Stimulated activated naive CD8-positive, alpha-beta T cell treated with anti-CD3 and anti-CD28 coated beads, Interleukin-15, Interleukin-2, amounts not matched to agents 100 ng/mL and 50 ng/mL, for 24 hours (primary cell): Measurements from ENCODE around the gene PDE4D.
"Not testable (repeated sequence)": the region's sequence is repeated elsewhere in the genome, so short reads cannot be mapped to it uniquely, and the experiment has no call there.

Source experiments
- H3K27ac Mint-ChIP-seq: one replicate; pipeline ENCODE4 v1.8.0; 2021; ENCODE audit warnings: mild to moderate bottlenecking, mixed read lengths
- H3K27me3 Mint-ChIP-seq: one replicate; pipeline ENCODE4 v1.8.0; 2021; ENCODE audit warnings: mixed read lengths
- H3K36me3 Mint-ChIP-seq: one replicate; pipeline ENCODE4 v1.8.0; 2021; ENCODE audit warnings: low read depth, mixed read lengths
- H3K4me1 Mint-ChIP-seq: one replicate; pipeline ENCODE4 v1.8.0; 2021; ENCODE audit warnings: low read depth, mixed read lengths
- H3K4me3 Mint-ChIP-seq: one replicate; pipeline ENCODE4 v1.8.0; 2021; ENCODE audit warnings: mild to moderate bottlenecking, mixed read lengths
- H3K9me3 Mint-ChIP-seq: one replicate; pipeline ENCODE4 v1.8.0; 2021; ENCODE audit warnings: mixed read lengths

Gene PDE4D

GRCh38 chr5:59773294-59773693, 120.2 kb downstream of the PDE4D start:
- Mint-ChIP-seq H3K4me1 (peaks cover 3% of the 10 kb centered on the region), H3K36me3 (no peaks in the 10 kb centered on the region), H3K27ac (no peak overlapping the region), H3K27me3 (peaks cover 28% of the 10 kb centered on the region), H3K9me3 (no peaks in the 10 kb centered on the region), H3K4me3 (no peak overlapping the region)

GRCh38 chr5:59772757-59773156, 120.8 kb downstream of the PDE4D start:
- H3K9me3 Mint-ChIP-seq = no peaks in the 10 kb centered on the region
- H3K27me3 Mint-ChIP-seq = peaks cover 33% of the 10 kb centered on the region
- H3K4me3 Mint-ChIP-seq = no peak overlapping the region
- H3K27ac Mint-ChIP-seq = no peak overlapping the region
- peaks cover 7% of the 10 kb centered on the region for H3K4me1 Mint-ChIP-seq
- no peaks in the 10 kb centered on the region for H3K36me3 Mint-ChIP-seq

GRCh38 chr5:59772206-59772605, 121.3 kb downstream of the PDE4D start:
- Mint-ChIP-seq H3K27ac (no peak overlapping the region), H3K4me1 (peaks cover 7% of the 10 kb centered on the region), H3K27me3 (peaks cover 39% of the 10 kb centered on the region), H3K9me3 (no peaks in the 10 kb centered on the region), H3K4me3 (no peak overlapping the region), H3K36me3 (no peaks in the 10 kb centered on the region)

GRCh38 chr5:59770953-59771352, 122.6 kb downstream of the PDE4D start:
- Mint-ChIP-seq H3K4me1 (peaks cover 7% of the 10 kb centered on the region), H3K27me3 (peaks cover 46% of the 10 kb centered on the region), H3K36me3 (no peaks in the 10 kb centered on the region), H3K4me3 (no peak overlapping the region), H3K9me3 (no peaks in the 10 kb centered on the region), H3K27ac (no peak overlapping the region)

GRCh38 chr5:59769832-59770231, 123.7 kb downstream of the PDE4D start:
- Mint-ChIP-seq H3K27me3 (peaks cover 56% of the 10 kb centered on the region), H3K9me3 (no peaks in the 10 kb centered on the region), H3K36me3 (no peaks in the 10 kb centered on the region), H3K4me3 (no peak overlapping the region), H3K4me1 (peaks cover 7% of the 10 kb centered on the region), H3K27ac (no peak overlapping the region)

- peak overlapping the region; percentile 12 for H3K4me3 Mint-ChIP-seq
- peaks cover 11% of the 10 kb centered on the region for H3K4me1 Mint-ChIP-seq
- no peak overlapping the region for H3K27ac Mint-ChIP-seq
These were observed 124.5 kb downstream of the PDE4D start for GRCh38 chr5:59769041-59769360.

GRCh38 chr5:59768152-59769040, 125.1 kb downstream of the PDE4D start:
- Mint-ChIP-seq H3K27ac (no peak overlapping the region), H3K36me3 (no peaks in the 10 kb centered on the region), H3K4me3 (peak overlapping the region; percentile 75), H3K4me1 (peaks cover 16% of the 10 kb centered on the region), H3K27me3 (peaks cover 60% of the 10 kb centered on the region), H3K9me3 (no peaks in the 10 kb centered on the region)

More at GRCh38 chr5:59769041-59769360, 124.5 kb downstream of the PDE4D start:
- H3K27me3 Mint-ChIP-seq = peaks cover 57% of the 10 kb centered on the region
- H3K36me3 Mint-ChIP-seq = no peaks in the 10 kb centered on the region
- H3K9me3 Mint-ChIP-seq = no peaks in the 10 kb centered on the region

GRCh38 chr5:59767681-59768151, 125.8 kb downstream of the PDE4D start:
- peaks cover 16% of the 10 kb centered on the region for H3K4me1 Mint-ChIP-seq
- H3K36me3 Mint-ChIP-seq = no peaks in the 10 kb centered on the region
- H3K9me3 Mint-ChIP-seq = no peaks in the 10 kb centered on the region
- no peak overlapping the region for H3K27ac Mint-ChIP-seq
- H3K27me3 Mint-ChIP-seq = peaks cover 60% of the 10 kb centered on the region
- peak overlapping the region; percentile 75 for H3K4me3 Mint-ChIP-seq

- Mint-ChIP-seq H3K4me3 (no peak overlapping the region), H3K27ac (no peak overlapping the region), H3K4me1 (peaks cover 16% of the 10 kb centered on the region), H3K36me3 (no peaks in the 10 kb centered on the region), H3K27me3 (peaks cover 60% of the 10 kb centered on the region), H3K9me3 (no peaks in the 10 kb centered on the region)
These were observed 126.3 kb downstream of the PDE4D start for GRCh38 chr5:59767211-59767605.

- Mint-ChIP-seq H3K4me3 (no peak overlapping the region), H3K36me3 (no peaks in the 10 kb centered on the region), H3K9me3 (no peaks in the 10 kb centered on the region), H3K27me3 (peaks cover 60% of the 10 kb centered on the region), H3K27ac (no peak overlapping the region), H3K4me1 (peaks cover 16% of the 10 kb centered on the region)
These were observed 126.9 kb downstream of the PDE4D start for GRCh38 chr5:59766427-59767210.

GRCh38 chr5:59765446-59765845, 128.1 kb downstream of the PDE4D start:
- Mint-ChIP-seq H3K4me1 (peaks cover 16% of the 10 kb centered on the region), H3K4me3 (no peak overlapping the region), H3K27me3 (peaks cover 59% of the 10 kb centered on the region), H3K27ac (no peak overlapping the region), H3K36me3 (no peaks in the 10 kb centered on the region), H3K9me3 (no peaks in the 10 kb centered on the region)

- H3K9me3 Mint-ChIP-seq = no peaks in the 10 kb centered on the region
- H3K36me3 Mint-ChIP-seq = no peaks in the 10 kb centered on the region
- peaks cover 49% of the 10 kb centered on the region for H3K27me3 Mint-ChIP-seq
- H3K4me1 Mint-ChIP-seq = peaks cover 22% of the 10 kb centered on the region
- H3K27ac Mint-ChIP-seq = no peak overlapping the region
- no peak overlapping the region for H3K4me3 Mint-ChIP-seq
These were observed 129.2 kb downstream of the PDE4D start for GRCh38 chr5:59764361-59764760.

- no peaks in the 10 kb centered on the region for H3K36me3 Mint-ChIP-seq
- H3K27ac Mint-ChIP-seq = no peak overlapping the region
- H3K4me3 Mint-ChIP-seq = no peak overlapping the region
- H3K4me1 Mint-ChIP-seq = peaks cover 21% of the 10 kb centered on the region
- peaks cover 41% of the 10 kb centered on the region for H3K27me3 Mint-ChIP-seq
- H3K9me3 Mint-ChIP-seq = no peaks in the 10 kb centered on the region
These were observed 130.0 kb downstream of the PDE4D start for GRCh38 chr5:59763541-59763940.

- H3K27me3 Mint-ChIP-seq = peaks cover 28% of the 10 kb centered on the region
- not testable (repeated sequence) for H3K4me3 Mint-ChIP-seq, H3K36me3 Mint-ChIP-seq, H3K27ac Mint-ChIP-seq, H3K9me3 Mint-ChIP-seq
- peaks cover 15% of the 10 kb centered on the region for H3K4me1 Mint-ChIP-seq
These were observed 131.3 kb downstream of the PDE4D start for GRCh38 chr5:59762232-59762631.

GRCh38 chr5:59760785-59761348, 132.7 kb downstream of the PDE4D start:
- Mint-ChIP-seq H3K4me3 (no peak overlapping the region), H3K36me3 (no peaks in the 10 kb centered on the region), H3K9me3 (no peaks in the 10 kb centered on the region), H3K27ac (no peak overlapping the region), H3K27me3 (peaks cover 16% of the 10 kb centered on the region), H3K4me1 (peaks cover 15% of the 10 kb centered on the region)
